Activated CD4-positive, alpha-beta T cell treated with anti-CD3 and anti-CD28 coated beads, Interleukin-2, amount 50 U/mL, for 16 hours (primary cell): ENCODE measurements around the gene LDLRAD4.
"Not testable (repeated sequence)": the region's sequence is repeated elsewhere in the genome, so short reads cannot be mapped to it uniquely, and the experiment has no call there.

Source experiments
- DNase-seq: peaks from one replicate; pipeline ENCODE4 v3.0.0-alpha.2; 2020

The LDLRAD4 gene

DNA sequence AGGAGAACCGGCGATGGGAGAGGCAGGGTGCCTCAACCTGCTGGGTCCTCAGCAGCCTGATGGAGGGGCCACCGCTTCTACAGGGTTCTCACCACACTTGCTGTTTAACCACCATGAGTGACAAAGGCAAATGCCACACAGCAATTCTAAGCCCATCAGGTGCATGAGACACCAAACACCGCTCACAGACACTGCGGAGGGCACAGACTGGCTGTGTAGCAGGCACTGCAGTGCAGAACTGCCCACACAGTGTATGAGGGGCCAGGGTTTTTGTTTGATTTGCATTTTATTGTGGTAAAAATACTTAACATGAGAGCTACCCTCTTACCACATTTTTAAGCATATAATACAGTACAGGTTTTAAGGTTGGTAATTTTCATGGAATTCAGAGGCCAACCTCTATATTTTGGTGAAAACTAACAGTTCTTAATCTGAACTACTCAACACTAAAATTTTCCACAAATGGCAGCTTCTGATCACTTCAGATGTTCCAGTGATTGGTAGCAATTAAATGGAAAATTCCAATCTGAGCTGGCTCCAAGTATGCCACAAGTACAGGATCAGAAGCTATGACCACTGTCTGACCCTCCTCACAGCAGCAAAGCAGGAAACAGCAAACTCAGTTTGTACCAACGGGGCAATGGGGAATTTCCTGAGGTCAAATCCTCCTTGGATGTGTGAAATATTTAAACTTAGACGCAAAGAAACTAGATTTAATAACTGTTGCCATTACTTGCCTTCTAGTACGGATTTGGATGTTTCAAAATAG is 440.1 kb downstream of the LDLRAD4 start:
- no peak for DNase-seq

GRCh38 chr18:13660510-13660909 is 441.9 kb downstream of the LDLRAD4 start:
- no peak for DNase-seq

- no peak for DNase-seq
Measured at GRCh38 chr18:13661051-13661778, 442.7 kb downstream of the LDLRAD4 start.

GRCh38 chr18:13661779-13662256 is 443.3 kb downstream of the LDLRAD4 start:
- no peak for DNase-seq

GRCh38 chr18:13672657-13673056 is 454.1 kb downstream of the LDLRAD4 start:
- DNase-seq = no peak

- DNase-seq = no peak
Measured at GRCh38 chr18:13676471-13676870, 457.9 kb downstream of the LDLRAD4 start.

GRCh38 chr18:13677350-13677749 is 458.8 kb downstream of the LDLRAD4 start:
- not testable (repeated sequence) for DNase-seq

- DNase-seq = no peak
Measured at GRCh38 chr18:13680612-13681011, 462.1 kb downstream of the LDLRAD4 start.

- no peak for DNase-seq
Measured at GRCh38 chr18:13681701-13682100, 463.1 kb downstream of the LDLRAD4 start.

DNA sequence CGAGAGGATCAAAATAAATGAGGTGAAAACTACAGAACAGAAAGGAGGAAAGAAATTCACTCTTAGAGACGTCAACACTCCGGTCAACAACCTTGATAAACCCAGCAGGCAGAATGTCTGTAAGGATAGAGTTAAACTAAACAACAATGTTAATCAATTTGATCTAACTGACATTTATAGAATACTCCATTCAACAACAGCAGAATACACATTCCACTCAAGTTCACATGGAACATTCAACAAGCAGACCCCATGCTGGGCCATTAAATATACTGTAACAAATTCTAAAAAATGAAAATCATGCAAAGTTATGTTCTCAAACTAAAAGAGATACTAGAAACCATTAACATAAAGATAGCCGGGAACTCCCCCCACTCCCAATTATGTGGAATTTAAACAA is 466.0 kb downstream of the LDLRAD4 start:
- DNase-seq = no peak

- DNase-seq = no peak
Measured at GRCh38 chr18:13688191-13689136, 469.9 kb downstream of the LDLRAD4 start.

GRCh38 chr18:13690060-13690459 is 471.5 kb downstream of the LDLRAD4 start:
- DNase-seq = not testable (repeated sequence)

- DNase-seq = not testable (repeated sequence)
Measured at GRCh38 chr18:13695337-13695736, 476.8 kb downstream of the LDLRAD4 start.

- DNase-seq = no peak
Measured at GRCh38 chr18:13696961-13697360, 478.4 kb downstream of the LDLRAD4 start.

DNA sequence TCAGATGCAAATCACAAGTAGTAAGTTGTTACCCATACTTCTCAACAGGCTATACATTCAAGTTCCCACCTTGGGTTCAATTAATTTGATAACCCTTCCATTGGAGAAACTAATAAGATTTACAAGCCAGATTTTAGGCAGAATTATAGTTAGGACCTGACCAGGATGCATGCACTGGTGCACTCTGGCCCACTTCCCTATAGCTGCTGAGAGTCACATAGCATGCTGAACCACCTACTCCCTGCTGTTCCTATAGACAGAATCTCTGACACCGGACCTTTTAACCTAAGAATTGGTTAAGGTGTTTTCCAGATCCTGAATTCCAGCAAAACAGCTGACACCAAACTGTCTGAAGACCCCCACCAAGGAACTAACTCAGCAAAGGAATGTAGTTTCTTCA is 481.6 kb downstream of the LDLRAD4 start:
- no peak for DNase-seq
